IMR-90 (cell line): Measurements from ENCODE around the gene TRIM38.

Experiments used
- CHD1 ChIP-seq: IDR thresholded peaks from 2 replicates; pipeline ENCODE4 v1.6.1; 2012; ENCODE audit warnings: low read depth, low read length, improper control_type of control experiment
- RAD21 ChIP-seq: IDR thresholded peaks from 2 replicates; pipeline ENCODE4 v1.6.1; 2012; ENCODE audit warnings: low read length, improper control_type of control experiment
- TF ChIP-seq, protein P1 (sequence below): conservative IDR thresholded peaks from 2 replicates; pipeline ENCODE4 v1.5.1; 2012; ENCODE audit warnings: mild to moderate bottlenecking, low read depth, low read length, improper control_type of control experiment

DNA sequence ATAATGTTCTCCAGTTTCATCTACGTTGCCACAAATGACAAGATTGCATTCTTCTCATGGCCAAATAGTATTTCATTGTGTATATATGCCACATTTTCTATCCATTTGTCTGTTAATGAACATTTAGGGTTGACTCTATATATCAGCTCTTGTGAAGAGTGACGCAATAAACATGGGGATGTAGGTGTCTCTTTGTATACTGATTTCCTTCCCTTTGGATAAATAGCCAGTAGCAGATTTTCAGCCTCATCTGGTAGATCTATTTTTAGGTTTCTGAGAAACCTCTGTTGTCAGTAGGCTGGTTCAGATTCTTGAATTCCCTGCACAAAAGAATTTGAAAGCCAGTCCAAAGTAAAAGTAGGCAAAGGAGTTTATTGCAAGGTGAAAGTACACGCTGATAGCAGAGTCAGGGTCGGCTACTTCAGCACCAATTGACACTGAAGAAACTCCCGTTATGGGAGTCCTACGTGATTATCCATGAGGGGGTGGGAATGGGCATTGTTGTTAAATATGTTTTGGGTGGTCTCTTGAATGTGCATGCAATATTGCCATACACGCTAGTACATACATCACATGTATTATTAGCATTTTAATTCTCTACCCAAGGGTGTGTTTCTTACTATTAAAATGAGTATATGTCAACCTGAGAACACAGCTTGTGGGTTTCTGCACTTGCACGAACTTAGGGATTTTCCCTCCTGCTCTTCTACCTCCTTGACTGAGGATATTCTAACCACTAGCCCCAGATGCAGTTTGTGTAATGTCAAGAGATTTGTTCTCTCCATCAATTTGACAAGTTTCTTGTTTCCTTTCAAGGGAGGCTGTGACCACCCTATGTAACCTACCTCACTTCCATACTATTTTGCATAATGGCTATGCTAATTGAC is 17.7 kb upstream of the TRIM38 start:
- TF ChIP-seq CHD1 (no peak), RAD21 (no peak)
- TF ChIP-seq, protein P1, sequence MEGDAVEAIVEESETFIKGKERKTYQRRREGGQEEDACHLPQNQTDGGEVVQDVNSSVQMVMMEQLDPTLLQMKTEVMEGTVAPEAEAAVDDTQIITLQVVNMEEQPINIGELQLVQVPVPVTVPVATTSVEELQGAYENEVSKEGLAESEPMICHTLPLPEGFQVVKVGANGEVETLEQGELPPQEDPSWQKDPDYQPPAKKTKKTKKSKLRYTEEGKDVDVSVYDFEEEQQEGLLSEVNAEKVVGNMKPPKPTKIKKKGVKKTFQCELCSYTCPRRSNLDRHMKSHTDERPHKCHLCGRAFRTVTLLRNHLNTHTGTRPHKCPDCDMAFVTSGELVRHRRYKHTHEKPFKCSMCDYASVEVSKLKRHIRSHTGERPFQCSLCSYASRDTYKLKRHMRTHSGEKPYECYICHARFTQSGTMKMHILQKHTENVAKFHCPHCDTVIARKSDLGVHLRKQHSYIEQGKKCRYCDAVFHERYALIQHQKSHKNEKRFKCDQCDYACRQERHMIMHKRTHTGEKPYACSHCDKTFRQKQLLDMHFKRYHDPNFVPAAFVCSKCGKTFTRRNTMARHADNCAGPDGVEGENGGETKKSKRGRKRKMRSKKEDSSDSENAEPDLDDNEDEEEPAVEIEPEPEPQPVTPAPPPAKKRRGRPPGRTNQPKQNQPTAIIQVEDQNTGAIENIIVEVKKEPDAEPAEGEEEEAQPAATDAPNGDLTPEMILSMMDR, result no peak
